IMR-90 (cell line): ENCODE measurements around the gene MAGEB2. TPM values are rescaled to one million over a fixed set of nuclear protein-coding genes. Genes with fewer than 3 reads are reported as not detected.

ENCODE experiments used
- ATAC-seq: fragments of 200-7000 bp; cut with Tn5 transposase; 2 replicates; pipeline ENCODE4 v1.9.1; 2020; ENCODE audit warnings: low read depth, mild to moderate bottlenecking, moderate library complexity
- BruUV-seq: library from RNA; stranded (reverse); fragments of 400-500 nt; replicated peaks from 2 replicates; lab custom pipeline; 2021; lab: Mats Ljungman, UMichigan
- CTCF ChIA-PET: fragments of 300-600 bp; formaldehyde crosslinking; extraction: SDS; loops from one replicate; lab custom pipeline; 2021; ENCODE audit warnings: antibody characterized with exemption; lab: Yijun Ruan, JAX
- POLR2A ChIA-PET: fragments of 300-600 bp; sonication (Branson Sonifier 250); formaldehyde crosslinking; loops from one replicate; lab custom pipeline; 2022; ENCODE audit warnings: antibody characterized with exemption; ENCODE audit not compliant: unreplicated experiment; lab: Charles Lee
- DNase-seq: peaks from one replicate; pipeline ENCODE4 v3.0.0; 2013
- H2AFZ ChIP-seq: replicated peaks from 2 replicates; pipeline ENCODE3; 2013; ENCODE audit warnings: low read length, mild to moderate bottlenecking; ENCODE audit not compliant: poor library complexity
- H2AK5ac ChIP-seq: 2 replicates; pipeline ENCODE4 v1.6.1; 2013; ENCODE audit warnings: low read depth, low read length, inconsistent platforms
- H2AK9ac ChIP-seq: replicated peaks from 2 replicates; pipeline ENCODE3; 2013; ENCODE audit warnings: mild to moderate bottlenecking, low read depth, low read length, moderate library complexity; ENCODE audit not compliant: poor library complexity
- H2BK120ac ChIP-seq: 2 replicates; pipeline ENCODE4 v1.6.1; 2013; ENCODE audit warnings: low read depth, low read length, inconsistent platforms
- H2BK15ac ChIP-seq: 3 replicates; pipeline ENCODE4 v1.6.1; 2013; ENCODE audit warnings: low read depth, low read length, inconsistent platforms
- H2BK20ac ChIP-seq: 2 replicates; pipeline ENCODE4 v1.6.1; 2013; ENCODE audit warnings: low read depth, mild to moderate bottlenecking, inconsistent platforms, low read length, moderate library complexity
- H2BK5ac ChIP-seq: 2 replicates; pipeline ENCODE4 v1.6.1; 2013; ENCODE audit warnings: mild to moderate bottlenecking, low read depth, low read length, inconsistent platforms; ENCODE audit not compliant: poor library complexity, severe bottlenecking
- H3K14ac ChIP-seq: replicated peaks from 2 replicates; pipeline ENCODE4 v1.6.1; 2013; ENCODE audit warnings: low read depth, low read length, inconsistent platforms
- H3K18ac ChIP-seq: 2 replicates; pipeline ENCODE4 v1.6.1; 2013; ENCODE audit warnings: low read depth, low read length, control low read depth
- H3K23ac ChIP-seq: 2 replicates; pipeline ENCODE4 v1.6.1; 2013; ENCODE audit warnings: low read depth, low read length, inconsistent platforms
- H3K27ac ChIP-seq: 2 replicates; pipeline ENCODE4 v1.5.1; 2013; ENCODE audit warnings: mild to moderate bottlenecking, control low read depth, low read length; ENCODE audit not compliant: insufficient read depth
- H3K27me3 ChIP-seq: 2 replicates; pipeline ENCODE4 v1.6.1; 2013; ENCODE audit warnings: low read length; ENCODE audit not compliant: control insufficient read depth, insufficient read depth
- H3K36me3 ChIP-seq: 2 replicates; pipeline ENCODE4 v1.6.1; 2013; ENCODE audit warnings: low read length, mixed read lengths; ENCODE audit not compliant: control insufficient read depth, insufficient read depth
- H3K4ac ChIP-seq: 2 replicates; pipeline ENCODE4 v1.6.1; 2013; ENCODE audit warnings: low read depth, low read length, inconsistent platforms
- H3K4me1 ChIP-seq: 2 replicates; pipeline ENCODE4 v1.6.1; 2013; ENCODE audit warnings: low read length, mixed read lengths; ENCODE audit not compliant: control insufficient read depth, insufficient read depth
- H3K4me2 ChIP-seq: 2 replicates; pipeline ENCODE4 v1.6.1; 2013; ENCODE audit warnings: low read depth, mild to moderate bottlenecking, control low read depth, low read length, moderate library complexity
- H3K4me3 ChIP-seq: 2 replicates; pipeline ENCODE4 v1.5.1; 2013; ENCODE audit warnings: low read depth, mild to moderate bottlenecking, control low read depth, low read length, moderate library complexity; ENCODE audit not compliant: insufficient read depth
- H3K56ac ChIP-seq: 2 replicates; pipeline ENCODE4 v1.6.1; 2013; ENCODE audit warnings: low read length, inconsistent platforms; ENCODE audit not compliant: insufficient read depth; ENCODE audit errors: extremely low read depth
- H3K79me1 ChIP-seq, 2 experiments: 2 replicates each; pipeline ENCODE4 v1.6.1; 2013; ENCODE audit warnings: low read length in 2 of 2, inconsistent platforms in 1 of 2, low read depth in 1 of 2
- H3K9ac ChIP-seq: 2 replicates; pipeline ENCODE4 v1.6.1; 2013; ENCODE audit warnings: low read depth, low read length, control low read depth
- H3K9me1 ChIP-seq: 2 replicates; pipeline ENCODE4 v1.6.1; 2013; ENCODE audit warnings: low read length, inconsistent platforms; ENCODE audit not compliant: insufficient read depth
- H3K9me3 ChIP-seq: 2 replicates; pipeline ENCODE4 v1.6.1; 2013; ENCODE audit warnings: low read length; ENCODE audit not compliant: control insufficient read depth, insufficient read depth
- H4K20me1 ChIP-seq: 2 replicates; pipeline ENCODE4 v1.6.1; 2013; ENCODE audit warnings: low read length, inconsistent platforms; ENCODE audit not compliant: insufficient read depth
- H4K5ac ChIP-seq: 2 replicates; pipeline ENCODE4 v1.6.1; 2013; ENCODE audit warnings: mild to moderate bottlenecking, low read depth, low read length, control low read depth
- H4K8ac ChIP-seq, 2 experiments: 2 replicates each; pipeline ENCODE4 v1.6.1; 2013; ENCODE audit warnings: low read depth in 2 of 2, low read length in 2 of 2, control low read depth in 1 of 2, inconsistent platforms in 1 of 2
- H4K91ac ChIP-seq: 2 replicates; pipeline ENCODE4 v1.6.1; 2013; ENCODE audit warnings: low read depth, low read length, inconsistent platforms; ENCODE audit not compliant: insufficient read depth
- BHLHE40 ChIP-seq: fragments of 150-350 bp; IDR thresholded peaks from 2 replicates; pipeline ENCODE4 v1.6.1; 2016; ENCODE audit warnings: mild to moderate bottlenecking, low read depth, low read length
- CEBPB ChIP-seq: IDR thresholded peaks from 2 replicates; pipeline ENCODE4 v1.6.1; 2012; ENCODE audit warnings: low read depth, low read length, improper control_type of control experiment
- CHD1 ChIP-seq: IDR thresholded peaks from 2 replicates; pipeline ENCODE4 v1.6.1; 2012; ENCODE audit warnings: low read depth, low read length, improper control_type of control experiment
- CTCF ChIP-seq: conservative IDR thresholded peaks from 2 replicates; pipeline ENCODE4 v1.5.1; 2012; ENCODE audit warnings: mild to moderate bottlenecking, low read depth, low read length, improper control_type of control experiment
- FOS ChIP-seq: fragments of 150-350 bp; IDR thresholded peaks from 2 replicates; pipeline ENCODE4 v1.6.1; 2016; ENCODE audit warnings: low read depth, low read length
- MAFK ChIP-seq: IDR thresholded peaks from 2 replicates; pipeline ENCODE4 v1.6.1; 2012; ENCODE audit warnings: low read depth, low read length, improper control_type of control experiment
- MAZ ChIP-seq: IDR thresholded peaks from 2 replicates; pipeline ENCODE4 v1.6.1; 2012; ENCODE audit warnings: low read depth, mild to moderate bottlenecking, low read length, improper control_type of control experiment, moderate library complexity, borderline replicate concordance
- MXI1 ChIP-seq: IDR thresholded peaks from 2 replicates; pipeline ENCODE4 v1.6.1; 2012; ENCODE audit warnings: low read depth, mild to moderate bottlenecking, low read length, moderate library complexity, borderline replicate concordance
- NFE2L2 ChIP-seq: fragments of 150-350 bp; IDR thresholded peaks from 2 replicates; pipeline ENCODE4 v1.6.1; 2016; ENCODE audit warnings: low read depth, mild to moderate bottlenecking, low read length
- POLR2A ChIP-seq: IDR thresholded peaks from 2 replicates; pipeline ENCODE4 v1.6.1; 2012; ENCODE audit warnings: mild to moderate bottlenecking, low read depth, low read length
- RAD21 ChIP-seq: IDR thresholded peaks from 2 replicates; pipeline ENCODE4 v1.6.1; 2012; ENCODE audit warnings: low read length, improper control_type of control experiment
- RCOR1 ChIP-seq: IDR thresholded peaks from 2 replicates; pipeline ENCODE4 v1.6.1; 2012; ENCODE audit warnings: mild to moderate bottlenecking, low read length, improper control_type of control experiment; ENCODE audit not compliant: insufficient replicate concordance
- RFX5 ChIP-seq: IDR thresholded peaks from 2 replicates; pipeline ENCODE4 v1.8.0; 2012; ENCODE audit warnings: low read depth, mild to moderate bottlenecking, low read length, moderate library complexity
- SMC3 ChIP-seq: fragments of 150-350 bp; IDR thresholded peaks from 2 replicates; pipeline ENCODE4 v1.6.1; 2016; ENCODE audit warnings: low read depth, mild to moderate bottlenecking, antibody characterized with exemption, low read length, moderate library complexity
- USF2 ChIP-seq: fragments of 150-350 bp; IDR thresholded peaks from 2 replicates; pipeline ENCODE4 v1.6.1; 2017; ENCODE audit warnings: mild to moderate bottlenecking, antibody characterized with exemption, low read length, low read depth
- WGBS, 2 experiments: methylation state at CpG; one replicate each; pipeline versions ENCODE4 v1.1.5 to v1.1.7; 2013; ENCODE audit warnings: missing lambda C conversion rate in 2 of 2; ENCODE audit not compliant: insufficient read length in 1 of 2; ENCODE audit errors: extremely low coverage in 2 of 2; 5-methylcytosine and 5-hydroxymethylcytosine counted together
- dilution Hi-C: fragments of 300-500 bp; cut with HindIII; formaldehyde crosslinking; loops from one replicate; pipeline ENCODE4 v1.14.3; 2018; ENCODE audit warnings: low sequenced_read_pairs; ENCODE audit not compliant: unreplicated experiment
- in situ Hi-C: fragments of 300-500 bp; cut with MboI; formaldehyde crosslinking; loops from 3 replicates; pipeline ENCODE4 v1.14.3; 2019; ENCODE audit warnings: low sequenced_read_pairs, inconsistent platforms, mixed read lengths
- intact Hi-C: fragments of 100-400 bp; cut with micrococcal nuclease; formaldehyde crosslinking; loops from 2 replicates; pipeline ENCODE4 v1.10.0; 2022
- polyA plus RNA-seq, 3 experiments: library from polyadenylated mRNA; depleted of rRNA; stranded (reverse); fragments of >200 nt; gene quantifications; 2 replicates each; pipeline ENCODE4 v1.2.3, GENCODE V29; 2012; ENCODE audit warnings: low replicate concordance in 1 of 3
- total RNA-seq: library from RNA; depleted of rRNA; stranded (reverse); fragments of >200 nt; gene quantifications from 2 replicates; pipeline ENCODE4 v1.2.3, GENCODE V29; 2012
- TF ChIP-seq, protein P1 (sequence below): fragments of 150-350 bp; IDR thresholded peaks from 2 replicates; pipeline ENCODE4 v1.6.1; 2016; ENCODE audit warnings: low read depth, mild to moderate bottlenecking, low read length, moderate library complexity, borderline replicate concordance

MAGEB2 gene
- total and polyA plus RNA-seq, 2 of the 4 experiments (the other 2 are of a cell fraction) = not detected

DNA sequence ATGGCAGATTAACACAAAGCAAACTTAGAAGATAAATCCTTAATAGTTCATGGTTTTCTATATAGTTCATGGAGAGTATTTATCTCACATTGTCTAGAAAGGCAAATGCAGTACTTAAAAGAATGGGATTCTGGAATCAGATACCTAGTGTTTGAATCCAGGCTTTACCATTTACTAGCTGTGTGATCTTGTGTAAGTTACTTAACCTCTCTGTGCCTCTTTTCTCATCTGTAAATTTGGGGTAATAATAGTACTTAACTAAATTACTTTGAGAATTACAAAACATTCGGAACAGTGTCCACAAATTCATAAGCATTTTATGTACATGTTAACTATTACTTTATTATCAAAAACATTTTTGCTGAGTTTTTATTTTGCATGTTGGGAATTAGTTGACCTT, 47.4 kb downstream of the MAGEB2 start:
- H3K4ac ChIP-seq = no peak overlapping the region
- H3K36me3 ChIP-seq = no peaks in the 10 kb centered on the region
- no peak overlapping the region for H3K4me3 ChIP-seq
- BruUV-seq = no TSS peak
- intact Hi-C loops = no loop called here
- ATAC-seq (no peak), DNase-seq (no peak)
- no peak overlapping the region for H4K5ac ChIP-seq
- no peak overlapping the region for H4K91ac ChIP-seq
- H2AFZ ChIP-seq = no peak overlapping the region
- H3K9ac ChIP-seq = no peak overlapping the region
- no peak overlapping the region for H2AK5ac ChIP-seq
- no peak overlapping the region for H4K8ac ChIP-seq
- H2BK20ac ChIP-seq = no peak overlapping the region
- WGBS, 2 experiments = no CpG with 5 or more reads among the region's 1 CpG
- no peak overlapping the region for H3K14ac ChIP-seq
- ChIA-PET CTCF (no interaction called here), POLR2A (no interaction called here)
- no peaks in the 10 kb centered on the region for H3K9me3 ChIP-seq
- peaks cover 3% of the 10 kb centered on the region for H3K27me3 ChIP-seq
- no peak overlapping the region for H2BK15ac ChIP-seq
- in situ Hi-C loops = no loop called here
- H3K27ac ChIP-seq = no peak overlapping the region
- no peaks in the 10 kb centered on the region for H3K4me1 ChIP-seq
- no peaks in the 10 kb centered on the region for H3K9me1 ChIP-seq
- H3K18ac ChIP-seq = no peak overlapping the region
- no peak overlapping the region for H2BK120ac ChIP-seq
- H4K20me1 ChIP-seq = no peaks in the 10 kb centered on the region
- no peak overlapping the region for H3K4me2 ChIP-seq
- no peak overlapping the region for H3K56ac ChIP-seq
- H2AK9ac ChIP-seq = no peak overlapping the region
- no peak overlapping the region for H3K23ac ChIP-seq
- TF ChIP-seq MAZ = no peak
- TF ChIP-seq RAD21 = no peak
- TF ChIP-seq CTCF = no peak
- no peak for TF ChIP-seq FOS
- no peak for TF ChIP-seq SMC3
- no peak for TF ChIP-seq CHD1
- TF ChIP-seq NFE2L2 = no peak
- TF ChIP-seq, protein P1, sequence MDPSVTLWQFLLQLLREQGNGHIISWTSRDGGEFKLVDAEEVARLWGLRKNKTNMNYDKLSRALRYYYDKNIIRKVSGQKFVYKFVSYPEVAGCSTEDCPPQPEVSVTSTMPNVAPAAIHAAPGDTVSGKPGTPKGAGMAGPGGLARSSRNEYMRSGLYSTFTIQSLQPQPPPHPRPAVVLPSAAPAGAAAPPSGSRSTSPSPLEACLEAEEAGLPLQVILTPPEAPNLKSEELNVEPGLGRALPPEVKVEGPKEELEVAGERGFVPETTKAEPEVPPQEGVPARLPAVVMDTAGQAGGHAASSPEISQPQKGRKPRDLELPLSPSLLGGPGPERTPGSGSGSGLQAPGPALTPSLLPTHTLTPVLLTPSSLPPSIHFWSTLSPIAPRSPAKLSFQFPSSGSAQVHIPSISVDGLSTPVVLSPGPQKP = no peak
- TF ChIP-seq RFX5 = no peak
- TF ChIP-seq CEBPB = no peak
- no peak for TF ChIP-seq BHLHE40
- no peak for TF ChIP-seq USF2
- TF ChIP-seq MAFK = no peak
- TF ChIP-seq POLR2A = no peak
- no peak for TF ChIP-seq RCOR1
- TF ChIP-seq MXI1 = no peak
- dilution Hi-C loops = no loop called here
- H2BK5ac ChIP-seq = no peak overlapping the region
- no peaks in the 10 kb centered on the region for H3K79me1 ChIP-seq
